Measurements from ENCODE around the gene RABIF. TPM values are rescaled to one million over a fixed set of nuclear protein-coding genes. Genes with fewer than 3 reads are reported as not detected.
A peak's percentile ranks its signal among the peaks of the same experiment; 100 is the strongest.
"Not testable (repeated sequence)": the region's sequence is repeated elsewhere in the genome, so short reads cannot be mapped to it uniquely, and the experiment has no call there.

RABIF gene
- total RNA-seq: 1 to 10 TPM; 7.8 to 8.2 TPM
- 10.1 TPM for polyA plus RNA-seq (2013, experiment 1 of 2)
- 8.5 TPM for polyA plus RNA-seq (2013, experiment 2 of 2)
- long read RNA-seq, experiment 1, transcript RABIF-201 (2 exons, 2,430 nt): major isoform, 6 of 9 reads
- long read RNA-seq, experiment 1, partial matches to known transcripts: 0 of 9 reads
- long read RNA-seq, experiment 1, other reads (novel, unspliced or antisense): 3 of 9 reads
- long read RNA-seq, experiment 2, transcript RABIF-201 (2 exons, 2,430 nt): major isoform, 24 of 26 reads
- long read RNA-seq, experiment 2, partial matches to known transcripts: 0 of 26 reads
- long read RNA-seq, experiment 2, other reads (novel, unspliced or antisense): 2 of 26 reads
- long read RNA-seq, experiment 3, transcript RABIF-201 (2 exons, 2,430 nt): major isoform, 23 of 25 reads
- long read RNA-seq, experiment 3, partial matches to known transcripts: 2 of 25 reads
- long read RNA-seq, experiment 3, other reads (novel, unspliced or antisense): 0 of 25 reads
- long read RNA-seq, experiment 4, transcript RABIF-201 (2 exons, 2,430 nt): major isoform, 9 of 9 reads
- long read RNA-seq, experiment 4, partial matches to known transcripts: 0 of 9 reads
- long read RNA-seq, experiment 4, other reads (novel, unspliced or antisense): 0 of 9 reads

- H3K4me1 Mint-ChIP-seq: peaks cover 16% of the 10 kb centered on the region
Measured at GRCh38 chr1:202888531-202889360, at the start of gene RABIF. Gene RABIF (minus strand): TSS chr1:202889149. CDS start chr1:202889098, 51 bp downstream.

GRCh38 chr1:202938287-202938925 is 49.5 kb upstream of the RABIF start:
- Mint-ChIP-seq H3K36me3 (ENCODE audit: low read depth) (peaks cover 26% of the 10 kb centered on the region), H3K9me3 (peaks cover under 1% of the 10 kb centered on the region), H3K4me1 (no peaks in the 10 kb centered on the region), H3K27ac (no peak overlapping the region), H3K4me3 (no peak overlapping the region), H3K27me3 (ENCODE audit: insufficient read depth) (peaks cover 3% of the 10 kb centered on the region)
- Histone ChIP-seq H3K27ac (ENCODE audit: low read depth, low read length) (no peak overlapping the region), H3K4me3 (ENCODE audit: low read length) (no peak overlapping the region), H3K9me3 (ENCODE audit: control insufficient read depth, low read length) (no peaks in the 10 kb centered on the region), H3K36me3 (ENCODE audit: control insufficient read depth, insufficient read depth, low read length) (peaks cover 33% of the 10 kb centered on the region), H3K27me3 (ENCODE audit: control insufficient read depth, insufficient read depth, low read length, poor library complexity, severe bottlenecking) (peaks cover 8% of the 10 kb centered on the region), H3K4me1 (ENCODE audit: control insufficient read depth, insufficient read depth, low read length) (no peaks in the 10 kb centered on the region), H3K9ac (ENCODE audit: extremely low read depth, low read length, poor library complexity, severe bottlenecking) (no peak overlapping the region)
- 84 to 88% methylated on average over 4 to 5 of the region's 5 CpGs for WGBS, 2 experiments (ENCODE audit: insufficient coverage in 1 of 2, insufficient read length in 1 of 2)
- no peak for TF ChIP-seq CTCF (conservative IDR thresholded peaks at IDR 0.05)
- DNase-seq: no peak

More at GRCh38 chr1:202888531-202889360, at the start of gene RABIF:
- peaks cover 32% of the 10 kb centered on the region for H3K36me3 ChIP-seq (ENCODE audit: control insufficient read depth, insufficient read depth, low read length)
- H3K36me3 Mint-ChIP-seq (ENCODE audit: low read depth): peaks cover 18% of the 10 kb centered on the region
- peak within 1 kb of the TSS; percentile 93 for H3K27ac ChIP-seq (ENCODE audit: low read depth, low read length)
- peak within 1 kb of the TSS; percentile 74 for H3K9ac ChIP-seq (ENCODE audit: extremely low read depth, low read length, poor library complexity, severe bottlenecking)
- no peaks in the 10 kb centered on the region for H3K9me3 ChIP-seq (ENCODE audit: control insufficient read depth, low read length)
- WGBS, 2 experiments (ENCODE audit: insufficient coverage in 1 of 2, insufficient read length in 1 of 2): 0% methylated on average over 44 to 84 of the region's 84 CpGs
- H3K27ac Mint-ChIP-seq: peak within 1 kb of the TSS; percentile 92
- peak; percentile 99 for DNase-seq
- H3K4me3 ChIP-seq (ENCODE audit: low read length): peak within 1 kb of the TSS; percentile 100
- no peaks in the 10 kb centered on the region for H3K4me1 ChIP-seq (ENCODE audit: control insufficient read depth, insufficient read depth, low read length)
- H3K27me3 ChIP-seq (ENCODE audit: control insufficient read depth, insufficient read depth, low read length, poor library complexity, severe bottlenecking): no peaks in the 10 kb centered on the region
- H3K9me3 Mint-ChIP-seq: no peaks in the 10 kb centered on the region
- H3K27me3 Mint-ChIP-seq (ENCODE audit: insufficient read depth): no peaks in the 10 kb centered on the region
- TF ChIP-seq CTCF (conservative IDR thresholded peaks at IDR 0.05): peak; percentile 54
- H3K4me3 Mint-ChIP-seq: peak within 1 kb of the TSS; percentile 80

- not testable (repeated sequence) for H3K9ac ChIP-seq (ENCODE audit: extremely low read depth, low read length, poor library complexity, severe bottlenecking); H3K27me3 ChIP-seq (ENCODE audit: control insufficient read depth, insufficient read depth, low read length, poor library complexity, severe bottlenecking); H3K27ac ChIP-seq (ENCODE audit: low read depth, low read length); DNase-seq; H3K4me1 Mint-ChIP-seq; H3K27ac Mint-ChIP-seq; H3K9me3 ChIP-seq (ENCODE audit: control insufficient read depth, low read length); H3K27me3 Mint-ChIP-seq (ENCODE audit: insufficient read depth); H3K4me3 Mint-ChIP-seq; H3K4me1 ChIP-seq (ENCODE audit: control insufficient read depth, insufficient read depth, low read length); H3K4me3 ChIP-seq (ENCODE audit: low read length)
- peaks cover 11% of the 10 kb centered on the region for H3K36me3 Mint-ChIP-seq (ENCODE audit: low read depth)
- no CpG with 5 or more reads among the region's 6 CpGs for WGBS, 2 experiments (ENCODE audit: insufficient coverage in 1 of 2, insufficient read length in 1 of 2)
- peaks cover 10% of the 10 kb centered on the region for H3K9me3 Mint-ChIP-seq
- peaks cover 16% of the 10 kb centered on the region for H3K36me3 ChIP-seq (ENCODE audit: control insufficient read depth, insufficient read depth, low read length)
Measured at GRCh38 chr1:202936409-202936808, 47.5 kb upstream of the RABIF start.

All from endodermal cell (in vitro differentiated cells).